Astrocyte (in vitro differentiated cells and primary cell): ENCODE data around the gene NMT2.

ENCODE experiments used
- CTCF ChIP-seq: IDR thresholded peaks from 2 replicates; pipeline ENCODE4 v1.5.1; 2011; ENCODE audit warnings: low read depth, mild to moderate bottlenecking, inconsistent platforms, low read length, moderate library complexity; ENCODE audit not compliant: insufficient read depth
- EZH2 ChIP-seq: IDR thresholded peaks from 2 replicates; pipeline ENCODE4 v1.6.1; 2012; ENCODE audit warnings: mild to moderate bottlenecking, low read length, inconsistent platforms; ENCODE audit not compliant: insufficient read depth

- TF ChIP-seq EZH2 (no peak), CTCF (no peak)
Observed at GRCh38 chr10:15196021-15196834, 27.7 kb upstream of the NMT2 start.
